Measurements from ENCODE around the gene GEMIN4. TPM values are rescaled to one million over a fixed set of nuclear protein-coding genes. Genes with fewer than 3 reads are reported as not detected.

GEMIN4 gene
- total RNA-seq, 4 donors from 2014 or later = 13.2 to 29.2 (median 18.7) TPM

GRCh38 chr17:708132-708531 lies 43.9 kb downstream of the GEMIN4 start:
- no peak for TF ChIP-seq CTCF (IDR thresholded peaks at IDR 0.05)
- DNase-seq (ENCODE audit: low spot score) (no peak), ATAC-seq (ENCODE audit: low FRiP score) (no peak)

- DNase-seq (ENCODE audit: low spot score) (no peak), ATAC-seq (ENCODE audit: low FRiP score) (no peak)
- no peak for TF ChIP-seq CTCF (IDR thresholded peaks at IDR 0.05)
These were observed 46.2 kb downstream of the GEMIN4 start for GRCh38 chr17:705863-706262.

- no peak for TF ChIP-seq CTCF (IDR thresholded peaks at IDR 0.05)
- DNase-seq (ENCODE audit: low spot score) = no peak
- ATAC-seq (ENCODE audit: low FRiP score) = no peak
These were observed 47.1 kb downstream of the GEMIN4 start for GRCh38 chr17:705011-705410.

- TF ChIP-seq CTCF (IDR thresholded peaks at IDR 0.05) = no peak
- no peak for ATAC-seq (ENCODE audit: low FRiP score)
- no peak for DNase-seq (ENCODE audit: low spot score)
These were observed 47.8 kb downstream of the GEMIN4 start for GRCh38 chr17:704111-704864.

- no peak for TF ChIP-seq CTCF (IDR thresholded peaks at IDR 0.05)
- ATAC-seq (ENCODE audit: low FRiP score) (no peak), DNase-seq (ENCODE audit: low spot score) (no peak)
These were observed 48.8 kb downstream of the GEMIN4 start for GRCh38 chr17:703081-703875.

GRCh38 chr17:700504-701094 lies 51.5 kb downstream of the GEMIN4 start:
- TF ChIP-seq CTCF (IDR thresholded peaks at IDR 0.05) = peak in 1 of 3 donors; percentile 36
- ATAC-seq (ENCODE audit: low FRiP score) = no peak
- DNase-seq (ENCODE audit: low spot score) = no peak
